Measurements from ENCODE around the gene MEST. TPM values are rescaled to one million over a fixed set of nuclear protein-coding genes. Genes with fewer than 3 reads are reported as not detected.

The MEST gene
- total and polyA plus RNA-seq, 9 donors = 16.2 to 64.5 (median 35.5) TPM

DNA sequence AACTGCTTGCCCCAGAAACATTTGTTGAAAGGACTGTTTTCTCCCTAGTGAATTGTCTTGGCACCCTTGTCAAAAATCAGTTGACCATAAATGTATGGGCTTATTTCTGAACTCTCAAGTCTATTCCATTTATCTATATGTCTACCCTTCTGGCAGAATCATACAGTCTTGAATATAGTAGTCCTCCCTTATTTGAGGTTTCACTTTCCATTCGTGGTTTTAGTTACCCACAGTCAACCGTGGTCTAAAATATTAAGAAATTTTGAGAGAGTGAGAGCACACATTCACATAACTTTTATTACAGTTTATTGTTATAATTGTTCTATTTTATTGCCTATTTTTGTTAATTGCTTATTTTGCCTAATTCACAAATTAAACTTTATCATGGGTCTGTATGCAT lies 33.6 kb upstream of the MEST start:
- TF ChIP-seq CTCF (IDR thresholded peaks at IDR 0.05) = no peak
- TF ChIP-seq POLR2A (IDR thresholded peaks at IDR 0.05) = no peak
- TF ChIP-seq EP300 (IDR thresholded peaks at IDR 0.05) = no peak
- H3K4me3 ChIP-seq = no peak overlapping the region
- intact Hi-C loops (cut with DNase I) = no loop called here
- no peak for DNase-seq
- H3K9me3 ChIP-seq = no peaks in the 10 kb centered on the region
- no peaks in the 10 kb centered on the region for H3K4me1 ChIP-seq (ENCODE audit: insufficient read depth)
- no peaks in the 10 kb centered on the region for H3K27me3 ChIP-seq
- no peak overlapping the region for H3K27ac ChIP-seq
- WGBS, 3 donors = 83 to 86% (median 84%) methylated on average over 2 of the region's 2 CpGs
- H3K36me3 ChIP-seq = no peaks in the 10 kb centered on the region

DNA sequence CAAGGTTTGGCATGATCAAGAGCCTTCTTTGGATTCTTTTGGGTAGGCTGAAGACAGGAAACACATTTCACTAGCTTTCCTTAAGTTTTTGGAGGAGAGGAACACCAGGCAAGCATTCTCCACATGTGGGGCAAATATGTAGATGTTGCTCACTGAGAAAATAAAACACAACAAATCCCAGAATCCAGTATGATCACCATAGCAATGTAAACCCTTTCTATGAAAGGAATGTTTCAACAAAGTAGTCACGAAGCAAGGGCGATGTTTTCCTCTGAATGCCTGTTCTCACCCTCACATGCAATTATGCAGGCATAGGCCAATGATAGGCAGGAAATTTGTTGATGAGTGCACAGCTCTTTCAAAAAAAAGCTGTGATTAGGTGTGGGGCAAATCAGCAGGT lies 30.6 kb upstream of the MEST start:
- no peak for TF ChIP-seq POLR2A (IDR thresholded peaks at IDR 0.05)
- TF ChIP-seq EP300 (IDR thresholded peaks at IDR 0.05) = no peak
- no peak for TF ChIP-seq CTCF (IDR thresholded peaks at IDR 0.05)
- Histone ChIP-seq H3K4me3 (no peak overlapping the region), H3K27ac (no peak overlapping the region), H3K27me3 (no peaks in the 10 kb centered on the region), H3K36me3 (no peaks in the 10 kb centered on the region), H3K9me3 (no peaks in the 10 kb centered on the region), H3K4me1 (ENCODE audit: insufficient read depth) (no peaks in the 10 kb centered on the region)
- DNase-seq = no peak
- WGBS, 3 donors = 13 to 54% (median 14%) methylated on average over 2 of the region's 2 CpGs
- intact Hi-C loops (cut with DNase I) = no loop called here

DNA sequence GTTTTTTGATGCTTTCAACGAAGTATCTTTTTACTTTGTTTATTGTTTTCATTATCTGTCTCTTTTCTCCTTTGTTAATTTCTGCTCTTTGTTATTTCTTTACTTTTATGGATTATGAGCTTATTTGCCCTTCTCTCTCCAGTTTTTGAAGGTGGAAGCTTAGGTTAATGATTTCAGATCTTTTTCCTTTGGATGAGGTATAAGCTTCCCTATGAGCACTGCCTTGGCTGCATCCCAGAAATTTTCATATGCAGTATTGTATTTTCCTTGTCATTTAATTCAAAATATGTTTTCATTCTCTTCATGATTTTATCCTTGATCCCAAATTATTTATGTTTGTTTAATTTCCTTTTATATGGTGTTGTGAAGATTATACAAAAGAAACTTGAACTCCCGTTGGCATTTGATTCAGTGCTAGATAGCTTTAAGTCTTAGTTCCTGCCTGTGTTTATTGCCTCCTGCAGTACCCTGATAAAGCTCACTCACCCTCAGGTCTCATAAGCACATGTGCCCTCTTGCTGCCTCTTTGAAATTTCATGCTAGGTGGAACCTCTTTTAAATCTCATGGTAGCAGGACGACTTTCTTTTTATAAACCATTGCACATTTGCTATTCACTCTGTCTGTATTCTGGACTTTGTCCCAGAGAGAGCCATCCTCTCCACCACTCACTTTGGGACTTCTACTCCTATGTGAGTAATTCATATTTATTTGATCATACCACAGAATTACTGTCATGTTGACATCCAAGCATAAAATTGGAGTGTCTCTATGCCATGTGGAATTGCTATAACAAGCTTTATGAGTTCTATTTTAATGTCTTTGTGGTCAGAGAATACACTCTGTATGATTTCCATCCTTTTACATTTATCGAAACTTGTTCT lies 28.1 kb upstream of the MEST start:
- Histone ChIP-seq H3K27ac (no peak overlapping the region), H3K27me3 (no peaks in the 10 kb centered on the region), H3K4me3 (no peak overlapping the region), H3K4me1 (ENCODE audit: insufficient read depth) (no peaks in the 10 kb centered on the region), H3K9me3 (no peaks in the 10 kb centered on the region), H3K36me3 (no peaks in the 10 kb centered on the region)
- no peak for TF ChIP-seq POLR2A (IDR thresholded peaks at IDR 0.05)
- no peak for TF ChIP-seq EP300 (IDR thresholded peaks at IDR 0.05)
- TF ChIP-seq CTCF (IDR thresholded peaks at IDR 0.05) = no peak
- intact Hi-C loops (cut with DNase I) = no loop called here
- DNase-seq = no peak
- WGBS, 3 donors = 73 to 84% (median 74%) methylated on average over 4 of the region's 4 CpGs

DNA sequence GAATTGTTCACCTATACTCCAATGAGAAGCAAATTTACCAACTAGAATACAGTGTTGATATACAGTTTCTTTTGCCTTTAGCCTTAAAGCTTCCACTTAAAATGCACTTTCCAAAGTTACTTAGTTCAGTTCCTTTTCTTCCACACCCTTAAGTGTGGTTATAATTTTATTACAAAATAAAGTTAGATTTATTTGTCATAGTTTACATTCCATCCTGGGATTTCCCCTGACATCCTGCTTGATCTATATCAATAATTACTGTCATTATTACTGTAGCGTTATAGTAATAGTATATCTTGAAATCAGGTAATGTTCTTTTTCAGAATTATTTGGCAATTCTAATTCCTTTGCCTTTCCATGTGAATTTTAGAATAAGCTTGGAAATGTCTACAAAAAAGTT lies 23.3 kb upstream of the MEST start:
- no peak for DNase-seq
- Histone ChIP-seq H3K36me3 (no peaks in the 10 kb centered on the region), H3K4me3 (no peak overlapping the region), H3K4me1 (ENCODE audit: insufficient read depth) (no peaks in the 10 kb centered on the region), H3K27ac (no peak overlapping the region), H3K9me3 (no peaks in the 10 kb centered on the region), H3K27me3 (no peaks in the 10 kb centered on the region)
- WGBS, 3 donors = 82 to 94% (median 84%) methylated on average over 1 of the region's 1 CpG
- TF ChIP-seq EP300 (IDR thresholded peaks at IDR 0.05) (no peak), POLR2A (IDR thresholded peaks at IDR 0.05) (no peak), CTCF (IDR thresholded peaks at IDR 0.05) (no peak)
- intact Hi-C loops (cut with DNase I) = no loop called here
